Neural crest cell (in vitro differentiated cells): ENCODE results near the gene RNF25. TPM values are rescaled to one million over a fixed set of nuclear protein-coding genes. Genes with fewer than 3 reads are reported as not detected.
A peak's percentile ranks its signal among the peaks of the same experiment; 100 is the strongest.

Source experiments
- DNase-seq: peaks from one replicate; pipeline ENCODE4 v3.0.0; 2021; ENCODE audit warnings: low read depth, mixed read lengths, low spot score
- H3K27ac Mint-ChIP-seq: one replicate; pipeline ENCODE4 v1.8.0; 2021; ENCODE audit warnings: mild to moderate bottlenecking, mixed read lengths; ENCODE audit not compliant: unreplicated experiment
- H3K27me3 Mint-ChIP-seq: 2 replicates; pipeline ENCODE4 v1.8.0; 2021; ENCODE audit warnings: low read depth, mild to moderate bottlenecking, mixed read lengths
- H3K36me3 Mint-ChIP-seq: 2 replicates; pipeline ENCODE4 v1.8.0; 2021; ENCODE audit warnings: low read depth, mild to moderate bottlenecking, mixed read lengths
- H3K4me1 Mint-ChIP-seq: 2 replicates; pipeline ENCODE4 v1.8.0; 2021; ENCODE audit warnings: mixed read lengths
- H3K4me3 Mint-ChIP-seq: one replicate; pipeline ENCODE4 v1.8.0; 2021; ENCODE audit warnings: mild to moderate bottlenecking, mixed read lengths
- H3K9me3 Mint-ChIP-seq: 2 replicates; pipeline ENCODE4 v1.8.0; 2021; ENCODE audit warnings: mixed read lengths
- CTCF ChIP-seq: fragments of 200-600 bp; sonication (generic); conservative IDR thresholded peaks from 2 replicates; pipeline ENCODE4 v1.5.0; 2021; ENCODE audit warnings: antibody characterized with exemption, mild to moderate bottlenecking
- total RNA-seq: library from RNA; stranded (reverse); gene quantifications from 2 replicates; pipeline ENCODE4 v1.2.1, GENCODE V29; 2021

RNF25 gene
- total RNA-seq, 1 donor from 2014 or later = 39.2 TPM

- no peak for TF ChIP-seq CTCF
- Mint-ChIP-seq H3K4me3 (peak overlapping the region; percentile 45), H3K4me1 (peaks cover 19% of the 10 kb centered on the region), H3K36me3 (peaks cover 9% of the 10 kb centered on the region), H3K9me3 (no peaks in the 10 kb centered on the region), H3K27ac (peak overlapping the region; percentile 69), H3K27me3 (no peaks in the 10 kb centered on the region)
- DNase-seq = no peak
These were observed 9.0 kb downstream of the RNF25 start for GRCh38 chr2:218662827-218663226.

GRCh38 chr2:218662377-218662776 is 9.4 kb downstream of the RNF25 start:
- H3K36me3 Mint-ChIP-seq = peaks cover 7% of the 10 kb centered on the region
- H3K27ac Mint-ChIP-seq = no peak overlapping the region
- peak overlapping the region; percentile 45 for H3K4me3 Mint-ChIP-seq
- peaks cover 19% of the 10 kb centered on the region for H3K4me1 Mint-ChIP-seq
- no peaks in the 10 kb centered on the region for H3K9me3 Mint-ChIP-seq
- TF ChIP-seq CTCF = no peak
- DNase-seq = no peak
- H3K27me3 Mint-ChIP-seq = no peaks in the 10 kb centered on the region

- Mint-ChIP-seq H3K4me3 (peak overlapping the region; percentile 94), H3K27me3 (no peaks in the 10 kb centered on the region), H3K27ac (no peak overlapping the region), H3K4me1 (peaks cover 19% of the 10 kb centered on the region), H3K9me3 (no peaks in the 10 kb centered on the region), H3K36me3 (peaks cover 5% of the 10 kb centered on the region)
- no peak for DNase-seq
- TF ChIP-seq CTCF = no peak
These were observed 11.8 kb downstream of the RNF25 start for GRCh38 chr2:218659988-218660358.

- Mint-ChIP-seq H3K27ac (peak within 1 kb of the TSS; percentile 95), H3K4me1 (peaks cover 19% of the 10 kb centered on the region), H3K36me3 (peaks cover 5% of the 10 kb centered on the region), H3K9me3 (no peaks in the 10 kb centered on the region), H3K27me3 (no peaks in the 10 kb centered on the region), H3K4me3 (peak within 1 kb of the TSS; percentile 94)
- TF ChIP-seq CTCF = no peak
- DNase-seq = peak; percentile 81
These were observed 12.4 kb downstream of the RNF25 start, which contains the start of the genes BCS1L and ZNF142 for GRCh38 chr2:218659258-218659987. Gene BCS1L, plus strand, starts transcription at chr2:218659683. Its CDS starts 1,305 bp downstream, at chr2:218660988. Gene ZNF142, minus strand, starts transcription at chr2:218659623. Its CDS starts 3,194 bp downstream, at chr2:218656429.

GRCh38 chr2:218658671-218659257 is 13.0 kb downstream of the RNF25 start:
- TF ChIP-seq CTCF = peak; percentile 64
- peaks cover 19% of the 10 kb centered on the region for H3K4me1 Mint-ChIP-seq
- no peaks in the 10 kb centered on the region for H3K9me3 Mint-ChIP-seq
- peak overlapping the region; percentile 94 for H3K4me3 Mint-ChIP-seq
- peaks cover 5% of the 10 kb centered on the region for H3K36me3 Mint-ChIP-seq
- H3K27ac Mint-ChIP-seq = peak overlapping the region; percentile 95
- peak; percentile 16 for DNase-seq
- H3K27me3 Mint-ChIP-seq = no peaks in the 10 kb centered on the region
